Immature natural killer cell (primary cell): ENCODE results near the gene LEP. TPM values are rescaled to one million over a fixed set of nuclear protein-coding genes. Genes with fewer than 3 reads are reported as not detected.
A peak's percentile ranks its signal among the peaks of the same experiment; 100 is the strongest.
"Not testable (repeated sequence)": the region's sequence is repeated elsewhere in the genome, so short reads cannot be mapped to it uniquely, and the experiment has no call there.

ENCODE experiments used
- DNase-seq, 3 donors: peaks; one replicate each; pipeline ENCODE4 v3.0.0; 2022; ENCODE audit warnings: mixed read lengths in 1 of 3
- H3K27ac Mint-ChIP-seq, 6 donors: one replicate each; pipeline ENCODE4 v1.8.0; 2020; ENCODE audit warnings: mixed read lengths in 6 of 6, mild to moderate bottlenecking in 5 of 6, inconsistent platforms in 4 of 6, moderate library complexity in 3 of 6
- H3K27me3 Mint-ChIP-seq, 3 donors: one replicate each; pipeline ENCODE4 v1.8.0; 2020 to 2021; ENCODE audit warnings: low read depth in 3 of 3, mild to moderate bottlenecking in 3 of 3, mixed read lengths in 3 of 3, moderate library complexity in 3 of 3, inconsistent platforms in 1 of 3
- H3K36me3 Mint-ChIP-seq, 3 donors: one replicate each; pipeline ENCODE4 v1.8.0; 2020; ENCODE audit warnings: mixed read lengths in 3 of 3, inconsistent platforms in 2 of 3, mild to moderate bottlenecking in 2 of 3
- H3K4me1 Mint-ChIP-seq, 2 donors: one replicate each; pipeline ENCODE4 v1.8.0; 2020; ENCODE audit warnings: inconsistent platforms in 2 of 2, mild to moderate bottlenecking in 2 of 2, mixed read lengths in 2 of 2, moderate library complexity in 1 of 2
- H3K4me3 Mint-ChIP-seq, 5 donors: one replicate each; pipeline ENCODE4 v1.8.0; 2020; ENCODE audit warnings: mild to moderate bottlenecking in 5 of 5, mixed read lengths in 5 of 5, inconsistent platforms in 3 of 5, moderate library complexity in 3 of 5
- H3K9me3 Mint-ChIP-seq, 6 donors: one replicate each; pipeline ENCODE4 v1.8.0; 2020; ENCODE audit warnings: mild to moderate bottlenecking in 6 of 6, mixed read lengths in 6 of 6, inconsistent platforms in 4 of 6, moderate library complexity in 3 of 6
- polyA plus RNA-seq, 3 donors: library from polyadenylated mRNA; unstranded; fragments of 300-500 nt; fragmentation: Illumina TruSeq; gene quantifications; one replicate each; pipeline ENCODE4 v1.2.3, GENCODE V29; 2021

LEP gene
- polyA plus RNA-seq, 3 donors from 2014 or later = not detected

DNA sequence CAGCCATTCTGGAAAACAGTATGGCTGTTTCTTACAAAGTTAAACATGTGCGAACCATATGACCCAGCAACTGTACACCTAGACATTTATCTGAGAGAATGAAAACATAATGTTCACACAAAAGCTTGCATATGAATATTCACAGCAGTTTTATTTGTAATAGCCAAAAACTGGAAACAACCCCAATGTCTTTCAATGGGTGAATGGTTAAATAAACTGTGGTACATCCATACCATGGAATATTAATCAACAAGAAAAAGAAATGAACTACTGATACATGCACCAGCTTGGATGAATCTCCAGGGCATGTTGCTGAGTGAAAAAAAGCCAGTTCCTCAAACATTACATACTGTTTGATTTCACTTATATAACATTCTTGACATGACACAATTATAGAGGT, 37.3 kb downstream of the LEP start:
- no peak for DNase-seq
- no peak overlapping the region for H3K27ac Mint-ChIP-seq
- no peaks in the 10 kb centered on the region for H3K4me1 Mint-ChIP-seq
- H3K4me3 Mint-ChIP-seq = no peak overlapping the region
- peaks cover 0 to 4% (median 2%) of the 10 kb centered on the region in 3 donors for H3K27me3 Mint-ChIP-seq
- peaks cover 8 to 27% (median 23%) of the 10 kb centered on the region in 3 donors for H3K36me3 Mint-ChIP-seq
- H3K9me3 Mint-ChIP-seq = peaks cover 11 to 22% (median 18%) of the 10 kb centered on the region in 6 donors

DNA sequence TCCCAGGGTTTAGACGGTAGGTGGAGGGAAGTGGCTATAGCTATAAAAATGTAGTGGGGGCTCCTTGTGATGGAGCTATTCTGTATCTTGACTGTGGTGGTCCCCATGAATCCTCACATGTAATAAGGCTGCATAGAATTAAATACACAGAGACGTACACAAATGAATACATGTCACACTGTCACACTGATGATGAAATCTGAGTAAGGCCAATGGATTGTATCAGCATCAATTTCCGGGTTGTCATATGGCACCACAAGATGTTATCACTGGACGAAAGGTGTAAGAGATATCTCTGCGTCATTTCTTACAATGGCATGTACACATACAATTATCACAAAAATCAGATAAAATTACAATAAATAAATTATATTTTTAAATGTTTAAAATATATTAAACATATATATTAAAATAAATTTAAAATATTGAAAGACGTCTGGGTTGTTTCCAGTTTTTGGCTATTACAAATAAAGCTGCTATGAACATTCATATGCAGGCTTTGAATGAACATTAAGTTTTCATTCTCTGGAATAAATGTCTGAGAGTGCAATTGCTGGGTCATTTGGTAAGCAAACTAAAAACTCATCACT, 38.1 kb downstream of the LEP start:
- peaks cover 0 to 4% (median 2%) of the 10 kb centered on the region in 3 donors for H3K27me3 Mint-ChIP-seq
- no peaks in the 10 kb centered on the region for H3K4me1 Mint-ChIP-seq
- DNase-seq = no peak

DNA sequence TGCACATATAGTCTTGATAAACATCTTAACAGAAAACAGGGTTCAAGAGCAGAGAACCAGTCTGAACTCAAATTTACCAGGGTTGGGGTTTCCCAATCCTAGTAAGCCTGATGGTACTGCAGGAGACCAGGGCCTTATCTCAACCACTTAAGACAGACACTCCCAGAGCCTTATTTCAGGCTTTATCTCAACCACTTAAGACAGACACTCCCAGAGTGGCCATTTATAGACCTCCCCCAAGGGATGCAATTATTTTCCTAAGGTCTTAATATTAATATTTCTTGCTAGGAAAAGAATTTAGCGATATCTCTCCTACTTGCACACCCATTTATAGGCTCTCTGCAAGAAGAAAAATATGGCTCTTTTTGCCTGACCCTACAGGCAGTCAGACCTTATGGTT, 39.4 kb downstream of the LEP start:
- H3K9me3 Mint-ChIP-seq = peaks cover 11 to 22% (median 18%) of the 10 kb centered on the region in 6 donors
- DNase-seq, H3K4me1 Mint-ChIP-seq, H3K27me3 Mint-ChIP-seq, H3K4me3 Mint-ChIP-seq, H3K27ac Mint-ChIP-seq: not testable (repeated sequence)
- peaks cover 13 to 31% (median 27%) of the 10 kb centered on the region in 3 donors for H3K36me3 Mint-ChIP-seq

More for the DNA sequence above, 38.1 kb downstream of the LEP start:
- H3K4me3 Mint-ChIP-seq = no peak overlapping the region
- H3K36me3 Mint-ChIP-seq = peaks cover 8 to 27% (median 23%) of the 10 kb centered on the region in 3 donors
- H3K9me3 Mint-ChIP-seq = peaks cover 11 to 22% (median 18%) of the 10 kb centered on the region in 6 donors
- H3K27ac Mint-ChIP-seq = no peak overlapping the region

DNA sequence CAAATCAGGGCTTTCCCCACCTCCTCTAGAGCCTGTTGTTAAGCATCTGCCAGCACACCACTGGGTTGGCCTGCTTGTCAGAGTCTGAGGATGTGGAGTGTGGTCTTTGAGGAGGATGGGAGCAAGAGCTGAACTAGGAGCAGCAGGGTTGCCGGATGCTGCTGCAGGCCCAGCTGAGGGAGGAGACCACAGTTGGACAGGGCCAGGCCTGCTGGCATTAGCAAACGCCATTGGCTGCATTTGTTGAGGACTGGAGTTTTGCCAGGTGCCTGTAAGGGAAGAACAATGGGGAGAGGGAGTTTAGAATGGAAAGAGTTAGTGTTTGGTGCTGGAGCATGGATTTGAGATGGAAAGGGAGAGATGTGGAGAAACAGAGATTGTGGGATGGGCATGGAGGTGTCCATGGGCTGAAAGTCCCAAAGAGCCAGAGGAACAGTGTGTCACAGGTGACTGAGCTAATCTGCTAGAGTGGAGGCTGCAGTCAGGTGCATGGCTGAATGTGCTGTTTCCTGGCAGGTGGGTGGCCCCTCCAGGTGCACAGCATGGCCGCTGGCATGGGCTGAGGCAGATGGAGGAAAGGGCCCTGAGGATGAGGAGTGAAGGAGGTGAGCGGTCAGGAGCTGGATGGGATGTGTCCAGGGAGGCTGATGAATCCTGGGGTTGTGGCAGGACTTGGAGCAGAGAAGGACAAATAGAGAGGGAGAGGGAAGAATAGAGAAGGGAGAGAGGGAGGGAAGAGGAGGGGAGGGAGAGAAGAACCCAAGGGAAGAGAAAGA, 40.7 kb downstream of the LEP start:
- H3K4me3 Mint-ChIP-seq = no peak overlapping the region
- no peak for DNase-seq
- H3K4me1 Mint-ChIP-seq = no peaks in the 10 kb centered on the region
- peaks cover 15 to 36% (median 27%) of the 10 kb centered on the region in 3 donors for H3K36me3 Mint-ChIP-seq
- H3K27me3 Mint-ChIP-seq = peaks cover 0 to 2% (median 0%) of the 10 kb centered on the region in 3 donors
- H3K27ac Mint-ChIP-seq = no peak overlapping the region
- H3K9me3 Mint-ChIP-seq = peaks cover 11 to 22% (median 18%) of the 10 kb centered on the region in 6 donors

DNA sequence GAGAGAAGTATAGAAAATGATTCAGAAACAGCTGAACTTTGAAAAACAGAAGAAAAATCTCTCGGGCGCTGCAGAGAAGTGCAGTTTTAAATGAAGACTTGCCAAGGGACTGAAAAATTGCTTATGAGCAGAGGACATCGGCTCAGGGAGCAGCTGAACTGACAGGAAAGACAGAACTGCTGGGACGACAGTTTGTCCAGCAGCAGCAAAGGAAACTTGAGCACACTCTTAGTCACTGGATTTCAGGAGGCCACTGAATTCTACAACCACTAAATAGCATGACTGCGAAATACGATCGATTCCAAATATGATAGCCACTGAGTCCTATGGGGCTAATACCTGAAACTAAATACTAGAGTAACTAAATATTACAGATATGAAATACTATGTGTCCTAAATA, 43.0 kb downstream of the LEP start:
- H3K9me3 Mint-ChIP-seq = peaks cover 6 to 16% (median 10%) of the 10 kb centered on the region in 6 donors
- DNase-seq = no peak
- no peak overlapping the region for H3K4me3 Mint-ChIP-seq
- H3K36me3 Mint-ChIP-seq = peaks cover 20 to 33% (median 26%) of the 10 kb centered on the region in 3 donors
- H3K27ac Mint-ChIP-seq = peak overlapping the region in 1 of 6 donors; percentile 59
- peaks cover 0 to 2% (median 0%) of the 10 kb centered on the region in 3 donors for H3K27me3 Mint-ChIP-seq
- H3K4me1 Mint-ChIP-seq = no peaks in the 10 kb centered on the region

DNA sequence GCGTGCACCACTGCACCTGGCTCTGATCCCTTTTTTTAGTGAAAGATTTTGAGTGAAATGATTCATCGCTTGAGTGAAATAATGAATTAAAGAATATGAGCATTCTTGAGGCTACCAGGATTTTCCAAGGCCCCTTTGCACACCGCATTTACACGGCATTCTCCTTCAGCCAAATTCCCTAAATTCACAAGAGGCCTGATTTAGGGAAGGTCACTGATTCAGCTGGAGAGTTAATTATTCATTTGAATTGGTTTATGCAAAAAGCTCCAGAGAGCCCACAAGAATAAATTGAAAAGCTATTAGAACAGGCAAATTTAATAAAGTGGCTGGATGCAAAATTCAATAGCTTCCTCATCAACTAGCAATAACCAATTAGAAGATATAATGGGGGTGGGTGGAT, 46.5 kb downstream of the LEP start:
- DNase-seq = no peak
- Mint-ChIP-seq H3K27ac (no peak overlapping the region), H3K27me3 (no peaks in the 10 kb centered on the region), H3K4me1 (no peaks in the 10 kb centered on the region), H3K36me3 (peaks cover 13 to 38% (median 36%) of the 10 kb centered on the region in 3 donors), H3K4me3 (no peak overlapping the region), H3K9me3 (peaks cover 0 to 8% (median 5%) of the 10 kb centered on the region in 6 donors)

DNA sequence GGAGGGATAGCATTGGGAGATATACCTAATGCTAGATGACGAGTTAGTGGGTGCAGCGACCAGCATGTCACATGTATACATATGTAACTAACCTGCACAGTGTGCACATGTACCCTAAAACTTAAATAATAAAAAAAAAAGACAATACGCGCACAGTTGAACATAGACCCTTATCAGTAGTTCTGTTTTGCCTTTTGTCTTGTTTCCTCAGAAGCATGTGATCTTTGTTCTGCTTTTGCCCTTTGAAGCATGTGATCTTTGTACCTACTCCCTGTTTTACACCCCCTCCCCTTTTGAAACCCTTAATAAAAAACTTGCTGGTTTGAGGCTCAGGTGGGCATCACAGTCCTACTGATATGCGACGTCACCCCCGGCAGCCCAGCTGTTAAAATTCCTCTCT, 56.9 kb downstream of the LEP start:
- Mint-ChIP-seq H3K36me3 (peaks cover 0 to 11% (median 4%) of the 10 kb centered on the region in 3 donors), H3K4me1 (peaks cover 6 to 16% of the 10 kb centered on the region in 2 donors), H3K4me3 (peak overlapping the region in 1 of 5 donors; percentile 58), H3K27ac (peak overlapping the region in 3 of 6 donors; percentile 7 to 41 (median 34))
- H3K27me3 Mint-ChIP-seq, H3K9me3 Mint-ChIP-seq, DNase-seq: not testable (repeated sequence)

DNA sequence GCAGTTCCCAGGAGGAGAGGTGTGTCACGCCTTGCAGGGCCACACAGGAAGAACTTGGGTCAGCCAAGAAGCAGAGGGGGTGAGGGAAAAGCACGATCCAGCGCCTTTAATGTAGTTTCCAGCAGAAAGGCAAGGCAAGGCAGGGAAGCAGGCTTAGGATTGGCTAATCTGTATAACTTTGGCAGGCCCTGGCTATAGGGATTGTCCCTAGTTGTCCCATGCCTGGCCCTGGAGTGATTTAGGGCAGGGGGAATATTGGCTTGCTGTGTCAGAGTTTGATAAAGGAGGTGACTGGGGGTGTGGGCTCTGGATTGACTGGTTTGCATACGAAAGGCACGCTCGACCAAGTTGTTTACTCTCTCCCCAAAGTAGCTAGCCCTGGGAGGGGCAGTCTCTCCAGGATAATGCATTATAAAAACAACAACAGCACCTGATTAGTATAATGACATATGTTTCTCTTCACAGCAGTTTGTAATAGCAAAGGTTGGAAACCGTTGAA, 58.1 kb downstream of the LEP start:
- Mint-ChIP-seq H3K27me3 (no peaks in the 10 kb centered on the region), H3K4me3 (peak overlapping the region in 1 of 5 donors; percentile 58), H3K36me3 (peaks cover 4 to 13% (median 4%) of the 10 kb centered on the region in 3 donors), H3K4me1 (peaks cover 6 to 16% of the 10 kb centered on the region in 2 donors), H3K27ac (peak overlapping the region in 2 of 6 donors; percentile 53 to 58), H3K9me3 (peaks cover 0 to 2% (median 0%) of the 10 kb centered on the region in 6 donors)
- no peak for DNase-seq

DNA sequence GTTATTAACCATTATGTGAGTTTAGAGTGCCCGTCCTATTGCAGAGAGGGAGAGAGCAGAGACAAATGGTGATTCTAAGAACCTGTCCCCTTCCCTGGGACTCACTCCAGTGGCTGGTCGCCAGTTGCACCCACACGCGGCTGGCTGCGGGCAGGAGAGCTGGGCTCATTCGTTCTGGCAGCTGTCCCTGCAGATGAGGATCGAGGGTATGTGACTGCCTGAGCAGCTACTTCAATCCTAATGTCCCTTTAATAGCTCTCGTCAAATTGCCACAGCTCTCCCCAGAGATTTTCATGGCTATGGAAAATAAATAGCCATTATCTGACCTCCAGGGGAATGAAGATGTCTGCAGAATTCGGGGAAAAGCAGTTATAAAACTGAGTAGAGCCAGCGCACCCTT, 61.1 kb downstream of the LEP start:
- no peak for DNase-seq
- Mint-ChIP-seq H3K27ac (peak overlapping the region in 1 of 6 donors; percentile 31), H3K4me1 (peaks cover 6 to 16% of the 10 kb centered on the region in 2 donors), H3K4me3 (no peak overlapping the region), H3K27me3 (no peaks in the 10 kb centered on the region), H3K9me3 (no peaks in the 10 kb centered on the region), H3K36me3 (peaks cover 20 to 36% (median 23%) of the 10 kb centered on the region in 3 donors)

DNA sequence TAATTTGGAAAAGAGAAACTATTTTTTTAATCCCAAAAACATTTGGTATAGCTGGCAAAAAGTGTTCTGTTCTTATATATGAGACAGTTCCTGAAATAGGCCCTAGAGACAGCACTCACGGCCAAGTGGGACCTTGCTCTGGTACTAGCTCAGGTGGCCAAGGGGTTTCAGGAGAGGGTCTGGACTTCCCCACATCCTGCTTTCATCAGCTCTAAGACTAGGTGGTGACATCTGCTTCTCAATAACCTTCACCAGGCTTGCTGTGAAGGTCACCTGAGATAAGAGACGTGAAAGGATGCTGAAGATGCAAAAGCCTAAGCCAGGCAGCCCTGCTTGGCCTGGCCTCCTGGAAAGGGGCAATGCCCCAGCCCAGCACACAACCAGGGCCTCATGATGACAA, 62.1 kb downstream of the LEP start:
- Mint-ChIP-seq H3K36me3 (peaks cover 28 to 46% (median 30%) of the 10 kb centered on the region in 3 donors), H3K27ac (peak overlapping the region in 1 of 6 donors; percentile 29), H3K4me3 (no peak overlapping the region), H3K27me3 (peaks cover 0 to 3% (median 0%) of the 10 kb centered on the region in 3 donors), H3K9me3 (no peaks in the 10 kb centered on the region), H3K4me1 (peaks cover 5 to 15% of the 10 kb centered on the region in 2 donors)
- no peak for DNase-seq

DNA sequence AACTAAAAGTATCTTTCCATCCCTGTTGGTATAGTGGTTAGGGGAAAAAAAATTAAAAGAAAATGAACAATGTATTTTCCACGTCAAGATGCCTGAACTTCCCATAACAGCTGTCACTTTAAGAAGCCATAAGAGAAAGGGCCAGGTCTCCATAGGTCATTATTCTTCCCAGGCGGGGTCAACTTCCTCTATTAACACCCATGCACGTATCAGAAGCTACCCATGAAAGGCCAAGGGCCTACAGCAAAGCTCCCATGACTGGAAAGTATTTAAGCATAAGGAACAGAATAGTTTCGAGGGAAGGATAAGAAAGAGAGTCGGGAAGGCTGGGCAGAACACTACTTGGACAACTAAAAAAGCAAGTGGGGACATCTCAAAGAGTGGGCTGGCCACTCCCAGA, 62.6 kb downstream of the LEP start:
- H3K27me3 Mint-ChIP-seq = peaks cover 0 to 3% (median 0%) of the 10 kb centered on the region in 3 donors
- no peak for DNase-seq
- peak overlapping the region in 1 of 6 donors; percentile 27 for H3K27ac Mint-ChIP-seq
- H3K4me1 Mint-ChIP-seq = peaks cover 2 to 9% of the 10 kb centered on the region in 2 donors
- H3K9me3 Mint-ChIP-seq = no peaks in the 10 kb centered on the region
- H3K4me3 Mint-ChIP-seq = no peak overlapping the region
- H3K36me3 Mint-ChIP-seq = peaks cover 32 to 50% (median 35%) of the 10 kb centered on the region in 3 donors

DNA sequence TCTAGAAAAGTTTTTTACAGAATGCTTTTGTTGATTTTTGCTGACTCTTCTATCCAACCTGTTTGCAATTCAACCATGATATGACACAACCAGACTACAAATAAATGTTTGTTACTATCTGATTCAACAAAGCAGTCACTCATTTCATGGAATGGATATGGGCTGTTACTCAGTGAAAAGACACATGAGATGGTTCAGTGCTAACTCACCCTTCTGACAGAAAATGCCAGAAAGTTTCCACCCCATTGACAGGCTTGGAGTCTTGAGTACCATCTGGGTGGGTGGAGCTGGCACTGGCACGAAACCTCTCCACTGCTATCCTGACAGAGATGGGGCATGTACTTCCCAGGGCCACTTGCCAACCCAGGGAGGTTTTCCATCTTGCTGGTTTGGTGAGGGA, 63.1 kb downstream of the LEP start:
- peaks cover 37 to 54% (median 39%) of the 10 kb centered on the region in 3 donors for H3K36me3 Mint-ChIP-seq
- no peaks in the 10 kb centered on the region for H3K9me3 Mint-ChIP-seq
- H3K4me1 Mint-ChIP-seq = peaks cover 0 to 4% of the 10 kb centered on the region in 2 donors
- H3K4me3 Mint-ChIP-seq = no peak overlapping the region
- peaks cover 0 to 3% (median 0%) of the 10 kb centered on the region in 3 donors for H3K27me3 Mint-ChIP-seq
- H3K27ac Mint-ChIP-seq = peak overlapping the region in 1 of 6 donors; percentile 39
- no peak for DNase-seq

DNA sequence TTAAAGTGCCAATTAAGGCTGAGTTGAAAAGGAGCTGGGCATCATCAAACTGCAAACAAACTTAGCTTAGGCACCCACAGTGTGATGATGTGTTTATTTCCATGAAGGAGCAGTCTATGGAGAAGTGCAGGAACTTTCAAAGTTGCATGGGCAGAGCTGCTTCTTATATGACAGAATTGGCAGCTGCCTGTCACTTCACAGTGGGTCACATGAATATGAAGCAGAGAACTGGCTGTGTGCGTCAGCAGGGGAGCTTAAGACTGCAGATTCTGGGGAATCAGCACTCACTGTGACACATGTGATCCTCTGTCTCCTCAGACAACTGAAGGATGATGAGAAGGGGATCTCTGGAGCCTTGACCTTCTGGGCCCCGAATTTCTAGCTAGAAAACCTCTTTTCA, 66.0 kb downstream of the LEP start:
- H3K4me1 Mint-ChIP-seq = peaks cover 0 to under 1% of the 10 kb centered on the region in 2 donors
- H3K9me3 Mint-ChIP-seq = no peaks in the 10 kb centered on the region
- peaks cover 0 to 3% (median 0%) of the 10 kb centered on the region in 3 donors for H3K27me3 Mint-ChIP-seq
- peak overlapping the region in 4 of 6 donors; percentile 26 to 69 (median 63) for H3K27ac Mint-ChIP-seq
- no peak overlapping the region for H3K4me3 Mint-ChIP-seq
- DNase-seq = no peak
- H3K36me3 Mint-ChIP-seq = peaks cover 60 to 77% (median 61%) of the 10 kb centered on the region in 3 donors
